ENCODE measurements around the gene TPRG1L.

The TPRG1L gene

DNA sequence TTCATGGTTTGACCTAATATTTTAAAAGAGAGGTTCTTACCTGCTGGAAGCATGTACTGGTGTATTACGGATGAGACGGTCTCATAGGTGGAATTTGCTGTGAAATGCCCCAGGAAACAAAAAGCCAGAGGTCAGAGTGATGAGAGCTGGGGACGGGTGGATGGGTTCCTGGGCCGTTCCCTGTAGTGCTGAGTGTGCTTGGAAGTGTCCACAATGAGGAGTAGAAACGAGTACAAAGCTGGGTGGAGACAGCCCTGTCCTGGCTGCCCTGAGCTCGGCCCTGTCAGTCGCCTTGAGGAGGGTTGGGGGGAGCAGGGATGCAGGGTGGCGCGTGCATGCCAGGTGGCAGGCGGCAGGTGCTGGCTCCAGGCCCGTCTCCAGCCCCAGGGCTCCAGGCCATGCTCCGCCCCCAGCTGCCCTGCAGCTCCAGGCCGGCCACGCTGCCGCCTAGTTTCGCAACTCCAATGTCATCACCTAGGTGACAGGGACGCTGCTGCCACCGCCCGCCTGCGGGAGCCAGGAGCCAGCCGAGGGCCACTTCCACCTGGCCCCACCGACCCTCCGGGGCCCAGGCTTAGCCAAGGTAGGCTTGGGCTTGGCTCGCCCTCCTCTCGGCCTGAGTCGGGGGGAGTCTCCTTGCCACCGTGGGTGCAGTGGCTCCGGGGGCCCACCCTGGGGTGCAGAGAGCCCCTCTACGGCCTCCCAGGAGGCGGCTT is 43.9 kb downstream of the TPRG1L start:
- DNase-seq = no peak

GRCh38 chr1:3669421-3669821 is 44.6 kb downstream of the TPRG1L start:
- DNase-seq = no peak

- DNase-seq = no peak
Measured at GRCh38 chr1:3669971-3670431, 45.2 kb downstream of the TPRG1L start.

DNA sequence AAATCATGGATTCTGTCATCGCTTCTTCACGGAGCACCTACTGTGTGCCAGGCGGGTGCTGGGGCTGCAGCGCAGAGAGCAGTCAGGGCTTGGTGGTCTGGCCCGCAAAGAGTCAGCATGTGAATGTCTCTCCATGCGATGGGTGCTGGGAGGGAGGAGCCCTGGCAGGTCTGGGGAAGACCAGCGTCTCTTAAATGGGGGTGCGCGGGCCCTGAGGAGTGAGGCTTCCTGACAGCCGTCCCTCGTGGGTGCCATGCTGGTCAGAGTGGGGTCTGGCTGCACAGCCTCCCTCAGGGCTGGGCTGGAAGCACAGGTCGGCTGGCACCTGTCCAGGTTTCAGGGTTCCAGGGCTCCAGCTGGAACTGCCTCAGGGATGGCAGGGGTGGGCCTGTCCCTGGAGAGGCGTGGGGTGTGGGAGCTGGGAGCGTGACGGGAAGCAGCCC is 46.0 kb downstream of the TPRG1L start:
- DNase-seq = no peak

DNA sequence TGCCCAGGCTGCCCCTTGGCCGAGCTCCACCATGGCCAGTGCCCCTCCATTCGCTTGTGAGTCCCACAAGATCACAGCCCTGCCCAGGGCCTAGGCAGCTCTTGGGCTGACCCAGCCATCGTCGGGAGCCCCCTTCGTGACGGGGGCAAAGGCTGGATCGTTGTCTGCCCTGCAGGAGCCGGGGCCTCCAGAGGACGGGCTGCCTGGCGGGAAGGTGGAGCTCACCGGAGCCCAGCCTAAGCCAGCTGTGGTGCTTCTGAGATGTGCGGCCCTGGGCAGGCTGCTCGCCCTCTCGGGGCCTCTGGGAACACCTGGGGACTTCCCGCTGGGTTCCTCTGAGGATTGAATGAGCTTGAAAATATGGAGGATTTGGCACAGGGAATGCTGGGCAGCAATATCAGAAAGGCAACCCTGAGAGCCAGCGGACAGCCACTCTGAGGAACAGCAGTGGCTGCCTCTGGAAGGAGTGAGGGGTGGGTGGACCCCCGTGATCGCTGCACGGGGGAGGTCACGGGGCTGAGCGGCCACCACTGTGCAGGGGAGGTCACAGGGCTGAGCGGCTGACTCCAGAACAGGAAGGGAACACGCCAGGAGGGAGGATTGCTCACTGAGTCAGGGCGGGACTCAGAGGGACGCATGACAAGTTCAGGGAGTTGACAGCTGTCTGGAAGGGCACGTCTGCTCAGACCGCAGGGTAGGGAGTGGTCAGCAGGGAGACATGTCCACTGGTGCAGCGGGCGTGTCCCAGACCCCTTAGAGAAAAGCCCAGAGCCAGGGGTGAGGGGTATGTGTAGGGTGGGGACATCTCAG is 46.8 kb downstream of the TPRG1L start:
- no peak for DNase-seq

DNA sequence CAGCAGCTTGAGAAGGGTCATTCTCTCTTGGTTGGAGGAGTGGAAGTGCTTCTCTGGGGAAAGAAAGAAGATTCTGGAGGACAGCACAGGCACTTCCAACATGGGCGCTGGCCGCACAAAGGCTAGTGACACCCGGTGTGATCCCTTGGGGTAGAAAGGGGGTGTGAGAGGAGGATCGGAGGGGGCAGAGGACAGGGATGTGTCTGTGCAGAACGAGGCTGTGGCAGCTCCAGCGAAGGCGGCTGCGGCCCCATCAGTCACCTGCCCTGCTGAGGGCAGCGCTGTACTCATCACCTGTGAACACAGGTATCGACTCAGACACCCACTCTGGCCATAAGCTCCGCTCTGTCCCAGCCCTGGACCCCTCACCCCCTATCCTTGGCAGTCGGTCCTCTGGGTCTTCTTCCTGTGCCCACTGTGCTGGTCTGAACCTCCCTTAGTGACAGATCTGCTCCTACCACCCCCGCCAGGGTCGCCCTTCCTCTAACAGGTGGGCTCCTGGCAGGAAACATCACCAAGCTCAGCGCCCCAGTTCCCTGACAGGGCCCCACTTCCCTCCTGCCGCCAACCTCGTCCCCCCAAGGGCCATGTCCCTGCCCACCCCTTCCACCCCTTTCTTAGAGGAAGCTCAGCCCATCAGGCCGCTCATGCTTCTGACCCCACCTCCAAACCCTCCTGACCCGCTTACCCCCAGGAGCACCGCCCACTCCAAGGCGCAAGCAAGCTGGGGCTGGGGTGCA is 47.6 kb downstream of the TPRG1L start:
- no peak for DNase-seq

GRCh38 chr1:3672971-3673361 is 48.2 kb downstream of the TPRG1L start:
- DNase-seq = no peak

GRCh38 chr1:3673381-3674099 is 48.7 kb downstream of the TPRG1L start:
- DNase-seq = no peak

DNA sequence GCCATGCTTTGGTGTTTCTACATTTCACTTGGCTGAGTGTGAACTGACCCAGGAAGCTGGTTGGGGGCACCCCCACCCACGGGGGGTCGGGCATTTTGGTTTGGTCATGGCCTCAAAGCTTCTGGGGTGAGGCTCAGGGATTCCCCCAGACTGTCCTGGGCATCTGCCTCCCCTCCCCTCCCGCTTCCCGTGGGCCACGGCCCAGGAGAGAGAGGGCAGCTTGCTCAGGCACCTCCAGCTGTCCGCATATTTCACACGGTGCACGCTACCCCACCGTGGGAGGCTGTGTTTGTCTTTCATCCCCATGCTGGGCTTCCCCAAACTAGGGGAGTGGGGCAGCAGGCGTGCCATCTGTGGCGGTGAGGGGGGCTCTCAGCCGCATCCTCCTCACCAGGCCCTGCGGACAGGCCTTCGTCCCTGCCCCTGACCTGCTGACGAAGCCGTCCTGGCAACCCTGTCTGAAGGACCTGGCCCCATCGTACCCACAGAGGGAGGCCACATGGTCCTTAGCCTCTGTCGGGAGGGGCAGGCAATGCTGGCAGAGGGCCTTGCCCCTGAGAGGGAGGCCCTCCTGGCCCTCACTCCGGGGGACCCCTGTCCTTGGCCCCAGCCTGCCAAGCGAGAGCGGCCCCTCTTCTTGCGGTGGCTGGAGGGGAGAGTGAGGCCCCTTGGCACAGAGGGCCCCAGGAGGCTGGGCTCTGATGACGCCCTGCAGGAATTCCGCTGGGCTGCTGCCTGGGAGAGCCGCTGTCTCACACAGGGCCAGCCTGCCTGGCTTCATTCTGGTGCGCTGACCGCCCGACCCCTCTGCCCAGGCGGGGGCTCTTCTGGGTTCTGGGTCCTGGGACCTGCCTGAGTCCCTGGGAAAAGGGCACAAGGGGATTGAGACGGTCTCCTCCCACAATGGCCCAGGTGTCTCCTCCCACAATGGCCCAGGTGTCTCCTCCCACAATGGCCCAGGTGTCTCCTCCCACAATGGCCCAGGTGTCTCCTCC is 49.6 kb downstream of the TPRG1L start:
- DNase-seq = no peak

DNA sequence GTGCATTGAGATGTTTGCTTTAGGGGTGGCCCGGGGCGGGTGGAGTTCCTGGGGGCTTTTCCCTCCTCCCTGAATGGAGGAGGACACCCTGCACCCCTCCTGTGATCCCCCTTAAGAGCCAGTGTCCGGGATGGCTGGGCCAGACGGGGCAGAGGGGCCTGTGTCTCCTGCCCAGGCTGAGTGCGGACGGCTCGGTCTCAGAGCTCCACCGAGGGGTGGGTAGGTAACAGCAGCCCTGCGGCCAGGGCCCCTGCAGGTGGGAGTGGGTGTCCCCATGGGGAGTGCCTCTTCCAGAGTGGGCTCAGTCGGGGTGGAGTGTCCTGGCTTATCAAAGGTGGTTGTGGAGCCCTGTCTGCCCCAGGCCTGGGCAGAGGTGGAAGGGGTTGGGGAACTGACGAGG is 50.6 kb downstream of the TPRG1L start:
- no peak for DNase-seq

DNA sequence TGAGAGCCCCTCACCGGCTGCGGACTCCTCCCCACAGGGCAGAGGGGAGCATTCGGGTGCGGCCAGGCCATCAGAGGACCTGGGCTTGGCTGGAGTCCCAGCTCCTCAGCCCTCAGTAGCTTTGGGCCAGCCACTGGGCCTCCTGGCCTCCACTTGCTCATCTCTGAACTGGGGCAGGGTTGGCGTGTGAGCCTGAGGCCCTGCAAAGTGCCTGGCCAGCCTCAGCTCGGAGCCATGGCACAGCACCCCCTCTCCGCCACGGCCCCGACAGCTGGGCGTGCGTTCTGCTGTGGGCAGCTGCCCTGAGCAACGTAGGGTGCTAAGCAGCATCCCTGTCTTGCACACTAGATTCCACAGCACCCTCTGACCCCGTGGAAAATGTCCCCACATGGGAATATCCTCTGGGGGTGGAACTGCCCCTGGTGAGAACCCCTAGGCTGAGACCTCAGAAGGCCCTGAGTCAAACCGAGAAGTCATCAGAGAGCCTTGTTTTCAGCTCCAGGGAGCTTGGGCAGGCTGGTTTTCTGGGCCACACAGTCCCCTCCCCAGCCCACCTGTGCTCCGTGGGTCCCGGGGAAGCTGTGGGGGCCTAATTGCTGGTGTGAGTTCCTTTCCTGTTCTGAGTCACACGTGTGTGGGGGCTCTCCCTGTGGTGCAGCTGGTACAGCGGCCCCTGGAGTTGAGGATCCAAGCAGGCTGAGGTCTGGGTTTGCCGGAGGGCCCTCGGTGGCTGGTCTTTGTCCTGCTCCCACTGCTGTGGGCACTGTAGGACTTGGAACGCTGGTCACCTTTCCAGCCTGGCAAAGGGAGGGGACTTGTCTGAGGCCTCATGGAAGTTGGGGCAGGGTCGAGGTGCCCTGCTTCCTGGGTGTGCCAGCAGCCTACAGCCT is 52.0 kb downstream of the TPRG1L start:
- DNase-seq = no peak

- DNase-seq = no peak
Measured at GRCh38 chr1:3677484-3677883, 52.7 kb downstream of the TPRG1L start.

GRCh38 chr1:3678361-3679097 is 53.7 kb downstream of the TPRG1L start:
- DNase-seq = no peak

GRCh38 chr1:3679098-3679555 is 54.3 kb downstream of the TPRG1L start:
- no peak for DNase-seq
